ENCODE results near the gene PRDM16. TPM values are rescaled to one million over a fixed set of nuclear protein-coding genes. Genes with fewer than 3 reads are reported as not detected.

Gene PRDM16
- total RNA-seq, 2 experiments from 2014 or later: 0.18 to 0.21 TPM

DNA sequence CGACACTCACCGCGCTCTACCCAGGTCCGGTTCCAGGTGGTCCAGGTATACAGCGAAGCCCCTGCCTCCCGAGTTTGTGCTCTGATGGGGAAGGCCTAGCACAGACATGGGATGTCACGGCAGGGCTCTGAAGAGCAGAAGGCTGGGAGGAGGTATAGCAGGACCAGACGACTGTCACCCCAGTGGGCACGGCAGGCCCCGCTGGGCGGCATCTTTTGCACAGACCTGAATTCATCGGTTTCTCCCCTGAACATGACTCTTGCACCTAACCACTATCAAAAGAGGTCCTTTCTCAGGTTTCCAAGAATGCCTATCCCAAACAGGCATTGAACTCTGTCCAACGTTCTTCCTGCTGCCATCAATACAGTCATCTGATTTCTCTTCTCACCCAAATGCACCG lies 416.0 kb downstream of the PRDM16 start:
- Mint-ChIP-seq H3K36me3 (ENCODE audit: low read depth) (no peaks in the 10 kb centered on the region), H3K9me3 (ENCODE audit: insufficient read depth) (peaks cover 7% of the 10 kb centered on the region), H3K4me3 (no peak overlapping the region), H3K27me3 (ENCODE audit: low read depth) (no peaks in the 10 kb centered on the region), H3K4me1 (ENCODE audit: low read depth) (no peaks in the 10 kb centered on the region), H3K27ac (no peak overlapping the region)
- CTCF ChIA-PET: interaction anchor here (1.3 to 2.5 kb wide), 2 partner anchors 32 kb away, joined by 5 to 12 read pairs; no protein-coding TSS in a partner anchor
- POLR2A ChIA-PET: no interaction called here
- ATAC-seq (no peak), DNase-seq (no peak)

Small RNAs within 50 kb of the gene (microRNA-seq; reads per million reads assigned to microRNA genes)
- gene MIR4251: not detected

Other genes with a start within 250 kb of the PRDM16 start
- gene ACTRT2, start 47.7 kb upstream of the PRDM16 start, total RNA-seq: not detected

Data from activated CD8-positive, alpha-beta T cell treated with anti-CD3 and anti-CD28 coated beads, Interleukin-2, amount 10 ng/mL, durations not matched to agents 7 days and 5 days (primary cell).